Hepatocyte (in vitro differentiated cells): ENCODE measurements around the gene ROR2. TPM values are rescaled to one million over a fixed set of nuclear protein-coding genes. Genes with fewer than 3 reads are reported as not detected.

ENCODE experiments used
- DNase-seq: peaks from one replicate; pipeline ENCODE4 v3.0.0-alpha.2; 2016; ENCODE audit warnings: low spot score
- H2AFZ ChIP-seq: fragments of 200-600 bp; sonication (generic); 2 replicates; pipeline ENCODE4 v1.6.0; 2016; ENCODE audit warnings: antibody characterized with exemption, mild to moderate bottlenecking
- H3K27ac ChIP-seq: fragments of 200-600 bp; sonication (generic); 2 replicates; pipeline ENCODE4 v1.5.1; 2016; ENCODE audit warnings: mild to moderate bottlenecking
- H3K27me3 ChIP-seq: fragments of 200-600 bp; sonication (generic); 2 replicates; pipeline ENCODE4 v1.6.1; 2016
- H3K36me3 ChIP-seq: fragments of 200-600 bp; sonication (generic); replicated peaks from 2 replicates; pipeline ENCODE4 v1.5.1; 2016; ENCODE audit warnings: low read depth; ENCODE audit not compliant: insufficient read depth
- H3K4me1 ChIP-seq: fragments of 200-600 bp; sonication (generic); 2 replicates; pipeline ENCODE4 v1.5.1; 2016; ENCODE audit warnings: mild to moderate bottlenecking, moderate library complexity; ENCODE audit not compliant: insufficient read depth
- H3K4me2 ChIP-seq: fragments of 200-600 bp; sonication (generic); 2 replicates; pipeline ENCODE4 v1.6.0; 2016
- H3K4me3 ChIP-seq: fragments of 200-600 bp; sonication (generic); 2 replicates; pipeline ENCODE4 v1.5.1; 2016; ENCODE audit warnings: mild to moderate bottlenecking
- H3K79me2 ChIP-seq: fragments of 200-600 bp; sonication (generic); 2 replicates; pipeline ENCODE4 v1.6.0; 2017; ENCODE audit warnings: mild to moderate bottlenecking
- H3K9me2 ChIP-seq: fragments of 200-600 bp; sonication (generic); replicated peaks from 2 replicates; pipeline ENCODE4 v1.6.0; 2017; ENCODE audit warnings: mild to moderate bottlenecking; ENCODE audit not compliant: insufficient read depth
- H3K9me3 ChIP-seq: fragments of 200-600 bp; sonication (generic); 2 replicates; pipeline ENCODE4 v1.5.1; 2016; ENCODE audit warnings: low read depth, mild to moderate bottlenecking
- H4K20me1 ChIP-seq: fragments of 200-600 bp; sonication (generic); 2 replicates; pipeline ENCODE4 v1.6.0; 2016; ENCODE audit warnings: mild to moderate bottlenecking; ENCODE audit not compliant: insufficient read depth, poor library complexity, severe bottlenecking
- EZH2 ChIP-seq: fragments of 200-600 bp; sonication (generic); IDR thresholded peaks from 2 replicates; pipeline ENCODE4 v1.6.1; 2016; ENCODE audit warnings: antibody characterized with exemption, mild to moderate bottlenecking, borderline replicate concordance
- EZH2phosphoT487 ChIP-seq: fragments of 200-600 bp; sonication (generic); IDR thresholded peaks from one replicate; pipeline ENCODE4 v1.6.1; 2018; ENCODE audit warnings: antibody characterized with exemption, mild to moderate bottlenecking, low read depth, moderate library complexity; ENCODE audit not compliant: unreplicated experiment, severe bottlenecking
- WGBS: methylation state at CpG from one replicate; pipeline ENCODE4 v1.1.6; 2016; ENCODE audit warnings: low lambda C conversion rate; ENCODE audit errors: missing lambda C conversion rate; 5-methylcytosine and 5-hydroxymethylcytosine counted together
- polyA plus RNA-seq: library from polyadenylated mRNA; unstranded; fragments of >200 nt; fragmentation: Nextera tagmentation; extraction: Ambion mirVana; gene quantifications from 2 replicates; pipeline ENCODE4 v1.2.1, GENCODE V29; 2016
- total RNA-seq: library from RNA; depleted of rRNA; stranded (reverse); fragments of >200 nt; gene quantifications from 2 replicates; pipeline ENCODE4 v1.2.3, GENCODE V29; 2014
- TF ChIP-seq, protein P1 (sequence below): fragments of 200-600 bp; sonication (generic); IDR thresholded peaks from 2 replicates; pipeline ENCODE4 v1.5.1; 2016; ENCODE audit warnings: antibody characterized with exemption, mild to moderate bottlenecking; ENCODE audit not compliant: poor library complexity

The ROR2 gene
- total and polyA plus RNA-seq, 2 experiments from 2014 or later: 25.6 to 29.5 TPM

DNA sequence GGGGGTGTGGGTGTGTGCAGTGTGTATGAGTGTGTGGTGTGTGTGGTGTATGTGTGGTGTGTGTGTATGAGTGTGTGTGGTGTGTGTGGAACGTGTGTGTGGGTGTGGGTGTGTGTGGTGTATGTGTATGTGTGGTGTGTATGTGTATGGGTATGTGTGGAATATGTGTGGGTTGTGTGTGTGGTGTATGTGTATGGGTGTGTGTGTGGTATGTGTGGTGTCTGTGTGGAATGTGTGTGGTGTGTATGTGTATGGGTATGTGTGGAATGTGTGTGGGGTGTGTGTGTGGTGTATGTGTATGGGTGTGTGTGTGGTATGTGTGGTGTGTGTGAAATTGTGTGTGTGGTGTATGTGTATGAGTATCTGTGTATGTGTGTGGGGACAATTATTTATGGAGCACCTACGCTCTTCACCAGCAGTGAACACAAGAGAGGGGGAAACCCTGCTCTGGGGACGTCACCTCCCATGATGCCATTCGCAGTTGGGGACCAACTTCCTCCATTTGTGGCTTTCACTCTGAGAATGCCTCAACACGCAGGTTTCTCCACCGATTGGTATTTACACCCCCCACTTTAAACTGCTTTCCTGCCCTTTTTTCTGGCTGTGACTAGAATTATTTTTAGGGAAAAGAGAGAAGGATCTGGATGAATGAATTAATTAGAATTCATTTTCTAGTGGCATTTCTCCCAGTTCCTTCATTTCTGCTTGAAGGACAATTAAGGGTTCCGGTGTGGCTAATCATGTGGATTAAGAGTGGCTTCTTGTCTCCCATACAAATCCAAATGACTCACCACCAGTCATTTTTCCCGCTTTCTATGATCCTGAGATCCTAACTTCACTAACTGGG is 238.1 kb downstream of the ROR2 start:
- no peak overlapping the region for H3K4me2 ChIP-seq
- no peaks in the 10 kb centered on the region for H3K79me2 ChIP-seq
- TF ChIP-seq, protein P1, sequence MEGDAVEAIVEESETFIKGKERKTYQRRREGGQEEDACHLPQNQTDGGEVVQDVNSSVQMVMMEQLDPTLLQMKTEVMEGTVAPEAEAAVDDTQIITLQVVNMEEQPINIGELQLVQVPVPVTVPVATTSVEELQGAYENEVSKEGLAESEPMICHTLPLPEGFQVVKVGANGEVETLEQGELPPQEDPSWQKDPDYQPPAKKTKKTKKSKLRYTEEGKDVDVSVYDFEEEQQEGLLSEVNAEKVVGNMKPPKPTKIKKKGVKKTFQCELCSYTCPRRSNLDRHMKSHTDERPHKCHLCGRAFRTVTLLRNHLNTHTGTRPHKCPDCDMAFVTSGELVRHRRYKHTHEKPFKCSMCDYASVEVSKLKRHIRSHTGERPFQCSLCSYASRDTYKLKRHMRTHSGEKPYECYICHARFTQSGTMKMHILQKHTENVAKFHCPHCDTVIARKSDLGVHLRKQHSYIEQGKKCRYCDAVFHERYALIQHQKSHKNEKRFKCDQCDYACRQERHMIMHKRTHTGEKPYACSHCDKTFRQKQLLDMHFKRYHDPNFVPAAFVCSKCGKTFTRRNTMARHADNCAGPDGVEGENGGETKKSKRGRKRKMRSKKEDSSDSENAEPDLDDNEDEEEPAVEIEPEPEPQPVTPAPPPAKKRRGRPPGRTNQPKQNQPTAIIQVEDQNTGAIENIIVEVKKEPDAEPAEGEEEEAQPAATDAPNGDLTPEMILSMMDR: no peak
- no peak for TF ChIP-seq EZH2phosphoT487
- TF ChIP-seq EZH2: no peak
- H3K36me3 ChIP-seq: no peaks in the 10 kb centered on the region
- DNase-seq: no peak
- H3K4me1 ChIP-seq: no peaks in the 10 kb centered on the region
- no peak overlapping the region for H3K27ac ChIP-seq
- H3K9me3 ChIP-seq: no peaks in the 10 kb centered on the region
- no peak overlapping the region for H3K4me3 ChIP-seq
- H2AFZ ChIP-seq: no peak overlapping the region
- WGBS: 81% methylated on average over 8 of the region's 8 CpGs
- no peaks in the 10 kb centered on the region for H3K9me2 ChIP-seq
- H4K20me1 ChIP-seq: no peaks in the 10 kb centered on the region
- no peaks in the 10 kb centered on the region for H3K27me3 ChIP-seq

DNA sequence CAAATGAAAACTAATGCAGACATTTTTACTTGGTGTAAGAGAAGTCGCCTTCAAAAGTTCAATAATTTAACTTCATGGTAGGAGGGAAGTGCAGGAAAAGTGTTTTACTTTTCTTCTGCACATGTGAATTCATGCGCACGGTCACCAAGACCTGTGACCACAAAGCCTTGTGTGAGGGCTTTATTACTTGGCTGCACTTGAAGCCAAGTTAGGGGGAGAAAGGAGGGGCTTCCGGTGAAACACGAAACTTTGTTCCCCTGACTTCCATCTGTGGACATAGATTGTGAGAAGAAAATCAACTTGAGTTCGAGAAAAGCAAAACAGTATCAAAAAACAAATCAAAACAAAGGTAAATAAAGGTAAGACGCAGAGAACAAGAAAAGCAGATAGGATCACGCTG is 239.9 kb downstream of the ROR2 start:
- Histone ChIP-seq H3K79me2 (no peaks in the 10 kb centered on the region), H3K9me2 (no peaks in the 10 kb centered on the region), H2AFZ (no peak overlapping the region), H3K4me1 (no peaks in the 10 kb centered on the region), H3K27ac (no peak overlapping the region), H3K4me2 (no peak overlapping the region), H4K20me1 (no peaks in the 10 kb centered on the region), H3K9me3 (peaks cover 3% of the 10 kb centered on the region), H3K36me3 (no peaks in the 10 kb centered on the region), H3K27me3 (no peaks in the 10 kb centered on the region), H3K4me3 (no peak overlapping the region)
- TF ChIP-seq EZH2phosphoT487 (no peak), EZH2 (no peak)
- TF ChIP-seq, protein P1: no peak
- DNase-seq: no peak
- 88% methylated on average over 8 of the region's 8 CpGs for WGBS

DNA sequence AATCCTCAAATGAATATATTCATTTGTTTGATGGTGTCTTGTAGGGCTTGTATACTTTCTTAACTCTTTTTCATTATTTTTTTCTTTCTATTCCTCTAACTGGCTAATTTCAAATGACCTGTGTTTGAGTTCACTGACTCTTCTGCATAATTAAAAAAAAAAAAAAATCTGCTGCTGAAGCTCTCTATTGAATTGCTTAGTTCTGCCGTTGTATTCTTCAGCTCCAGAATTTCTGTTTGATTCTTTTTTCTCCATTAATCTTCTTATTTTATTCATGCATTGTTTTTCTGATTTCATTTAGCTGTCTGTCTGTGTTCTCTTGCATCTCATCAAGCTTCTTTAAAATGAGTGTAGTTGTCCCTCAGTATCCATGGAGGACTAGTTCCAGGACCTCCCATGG is 244.6 kb downstream of the ROR2 start:
- Histone ChIP-seq H3K9me3 (peaks cover 3% of the 10 kb centered on the region), H3K36me3 (no peaks in the 10 kb centered on the region), H3K4me2 (no peak overlapping the region), H3K79me2 (no peaks in the 10 kb centered on the region), H3K4me1 (no peaks in the 10 kb centered on the region), H3K27me3 (no peaks in the 10 kb centered on the region), H3K9me2 (no peaks in the 10 kb centered on the region), H3K4me3 (no peak overlapping the region), H3K27ac (no peak overlapping the region), H2AFZ (no peak overlapping the region), H4K20me1 (no peaks in the 10 kb centered on the region)
- WGBS: 88% methylated on average over 1 of the region's 1 CpG
- TF ChIP-seq EZH2phosphoT487: no peak
- no peak for TF ChIP-seq EZH2
- TF ChIP-seq, protein P1: no peak
- DNase-seq: no peak
